SKM-1 treated with dmso at 0.1 percent for 144 hours (cell line): ENCODE measurements around the gene CREB5.
A peak's percentile ranks its signal among the peaks of the same experiment; 100 is the strongest.

ENCODE experiments used
- DNase-seq: peaks from one replicate; lab custom pipeline; 2025; ENCODE audit not compliant: unreplicated experiment; lab: John Stamatoyannopoulos, UW

Gene CREB5

GRCh38 chr7:28729281-28729680 is 317.0 kb downstream of the CREB5 start:
- no peak for DNase-seq

GRCh38 chr7:28729727-28730126 is 317.4 kb downstream of the CREB5 start:
- DNase-seq = no peak

GRCh38 chr7:28731092-28731658 is 318.9 kb downstream of the CREB5 start:
- no peak for DNase-seq

- DNase-seq = no peak
These were observed 320.0 kb downstream of the CREB5 start for GRCh38 chr7:28732071-28732869.

GRCh38 chr7:28733035-28733434 is 320.7 kb downstream of the CREB5 start:
- DNase-seq = no peak

- no peak for DNase-seq
These were observed 326.1 kb downstream of the CREB5 start for GRCh38 chr7:28738412-28738811.

GRCh38 chr7:28739128-28739527 is 326.8 kb downstream of the CREB5 start:
- DNase-seq = no peak

GRCh38 chr7:28739826-28740225 is 327.5 kb downstream of the CREB5 start:
- no peak for DNase-seq

- DNase-seq = no peak
These were observed 332.6 kb downstream of the CREB5 start for GRCh38 chr7:28744951-28745350.

GRCh38 chr7:28745351-28745750 is 333.0 kb downstream of the CREB5 start:
- DNase-seq = no peak

- no peak for DNase-seq
These were observed 335.1 kb downstream of the CREB5 start for GRCh38 chr7:28747404-28747803.

GRCh38 chr7:28747854-28748253 is 335.5 kb downstream of the CREB5 start:
- DNase-seq = no peak

- no peak for DNase-seq
These were observed 336.0 kb downstream of the CREB5 start for GRCh38 chr7:28748346-28748745.

GRCh38 chr7:28748933-28749584 is 336.7 kb downstream of the CREB5 start:
- peak; percentile 4 for DNase-seq

GRCh38 chr7:28749638-28750037 is 337.3 kb downstream of the CREB5 start:
- no peak for DNase-seq

GRCh38 chr7:28750981-28751380 is 338.7 kb downstream of the CREB5 start:
- DNase-seq = no peak

- DNase-seq = no peak
These were observed 341.3 kb downstream of the CREB5 start for GRCh38 chr7:28753613-28754012.

- DNase-seq = no peak
These were observed 341.7 kb downstream of the CREB5 start for GRCh38 chr7:28754027-28754426.

- no peak for DNase-seq
These were observed 342.1 kb downstream of the CREB5 start for GRCh38 chr7:28754447-28754846.

- DNase-seq = no peak
These were observed 342.9 kb downstream of the CREB5 start for GRCh38 chr7:28755255-28755654.

- DNase-seq = no peak
These were observed 345.9 kb downstream of the CREB5 start for GRCh38 chr7:28758186-28758585.

GRCh38 chr7:28759475-28759971 is 347.2 kb downstream of the CREB5 start:
- no peak for DNase-seq
